NCI-H748 (cell line): ENCODE measurements around the gene ZNF500.
"Not testable (repeated sequence)": the region's sequence is repeated elsewhere in the genome, so short reads cannot be mapped to it uniquely, and the experiment has no call there.

Experiments
- DNase-seq: peaks from one replicate; lab custom pipeline; 2025; ENCODE audit not compliant: unreplicated experiment; lab: John Stamatoyannopoulos, UW

The ZNF500 gene

DNA sequence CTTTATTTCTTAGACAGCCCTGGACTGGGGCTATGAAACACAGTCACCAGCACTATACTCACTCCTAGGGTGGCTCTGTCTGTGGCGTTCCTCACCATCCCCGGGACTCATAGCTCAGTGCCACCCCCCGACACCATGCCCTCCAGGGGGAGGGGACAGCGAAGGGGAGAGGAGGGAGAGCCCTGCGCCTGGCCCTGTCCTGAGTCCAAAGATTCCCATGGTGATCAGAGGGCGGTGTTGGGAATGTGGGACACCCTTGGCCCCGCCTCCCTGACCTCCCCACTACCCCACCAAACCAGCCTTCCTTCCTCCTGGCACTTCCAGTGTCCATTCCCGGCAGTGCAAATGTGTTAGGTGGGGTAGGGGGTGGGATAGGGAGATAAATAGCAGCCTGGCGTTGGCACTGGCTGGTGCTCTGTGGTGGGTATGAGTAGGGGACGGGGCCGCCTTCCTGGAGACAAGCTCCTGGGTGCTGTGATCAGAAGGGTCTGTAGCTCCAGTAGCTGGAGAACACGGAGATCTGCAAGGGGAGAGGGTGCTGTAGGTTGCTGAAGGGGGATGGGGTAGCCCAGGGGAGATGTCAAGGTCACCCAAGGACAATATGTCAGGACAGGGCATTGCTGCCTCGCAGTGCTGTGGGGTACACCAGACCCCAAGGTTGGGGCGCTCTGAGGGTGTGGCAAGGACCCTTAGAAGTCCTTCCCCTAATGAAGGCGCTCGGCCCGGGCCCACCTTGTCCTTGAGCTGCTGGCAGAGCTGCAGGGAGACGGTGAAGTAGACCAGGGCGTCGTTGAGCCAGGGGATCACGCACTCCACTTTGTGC is 30.2 kb upstream of the ZNF500 start:
- DNase-seq: no peak

DNA sequence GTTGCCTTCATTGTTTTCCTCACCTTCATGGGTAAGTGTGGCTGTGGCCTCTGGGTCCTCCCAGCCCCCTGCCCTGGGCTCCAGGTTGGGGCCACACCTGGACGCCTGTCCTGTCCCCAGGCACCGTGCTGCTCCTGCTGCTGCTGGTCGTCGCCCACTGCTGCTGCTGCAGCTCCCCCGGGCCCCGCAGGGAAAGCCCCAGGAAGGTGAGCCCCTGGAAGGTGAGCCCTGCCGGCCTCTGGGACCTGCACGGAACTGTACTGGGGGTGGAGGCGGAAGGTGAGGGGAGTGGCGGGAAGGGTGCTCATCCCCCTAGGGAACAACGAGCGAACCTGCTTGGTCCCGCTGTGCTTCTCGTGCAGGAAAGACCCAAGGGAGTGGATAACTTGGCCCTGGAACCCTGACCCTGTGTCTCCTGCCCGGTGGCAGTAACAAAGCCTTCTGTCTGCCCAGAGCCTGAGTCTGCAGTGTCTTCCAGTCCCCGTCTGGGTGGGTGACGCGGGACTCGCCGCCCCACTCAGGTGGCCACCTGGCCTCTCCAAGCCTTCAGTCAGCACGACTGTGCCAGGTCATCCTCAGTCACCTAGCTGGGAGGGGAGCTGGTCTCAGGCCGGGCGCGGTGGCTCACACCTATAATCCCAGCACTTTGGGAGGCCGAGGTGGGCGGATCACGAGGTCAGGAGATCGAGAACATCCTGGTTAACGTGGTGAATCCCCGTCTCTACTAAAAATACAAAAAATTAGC is 29.0 kb upstream of the ZNF500 start:
- DNase-seq: no peak

- DNase-seq: peak; percentile 77
These were observed 28.3 kb upstream of the ZNF500 start, which contains the start of gene SMIM22 for GRCh38 chr16:4795181-4795827. Gene SMIM22 (plus strand): TSS chr16:4795369. CDS start chr16:4795735, 366 bp downstream.

DNA sequence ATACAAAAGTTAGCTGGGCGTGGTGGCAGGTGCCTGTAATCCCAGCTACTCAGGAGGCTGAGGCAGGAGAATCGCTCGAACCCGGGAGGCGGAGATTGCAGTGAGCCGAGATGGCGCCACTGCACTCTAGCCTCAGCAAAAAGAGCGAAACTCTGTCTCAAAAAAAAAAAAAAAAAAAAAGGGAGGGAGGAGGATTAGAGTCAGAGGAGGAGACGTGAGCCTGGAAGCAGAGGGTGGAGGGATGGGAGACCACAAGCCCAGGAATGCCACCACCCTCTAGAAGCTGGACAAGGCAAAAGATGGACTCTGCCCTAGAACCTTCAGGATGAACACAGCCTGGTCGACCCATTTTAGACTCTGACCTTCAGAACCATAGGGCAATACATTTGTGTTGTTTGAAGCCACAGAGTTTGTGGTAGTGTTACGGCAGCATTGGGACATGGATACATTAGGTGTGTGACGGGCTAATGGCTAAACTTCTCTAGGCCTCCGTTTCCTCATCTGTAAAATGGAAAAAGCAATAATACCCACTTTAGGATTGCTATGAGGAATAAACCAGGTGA is 26.1 kb upstream of the ZNF500 start:
- no peak for DNase-seq

DNA sequence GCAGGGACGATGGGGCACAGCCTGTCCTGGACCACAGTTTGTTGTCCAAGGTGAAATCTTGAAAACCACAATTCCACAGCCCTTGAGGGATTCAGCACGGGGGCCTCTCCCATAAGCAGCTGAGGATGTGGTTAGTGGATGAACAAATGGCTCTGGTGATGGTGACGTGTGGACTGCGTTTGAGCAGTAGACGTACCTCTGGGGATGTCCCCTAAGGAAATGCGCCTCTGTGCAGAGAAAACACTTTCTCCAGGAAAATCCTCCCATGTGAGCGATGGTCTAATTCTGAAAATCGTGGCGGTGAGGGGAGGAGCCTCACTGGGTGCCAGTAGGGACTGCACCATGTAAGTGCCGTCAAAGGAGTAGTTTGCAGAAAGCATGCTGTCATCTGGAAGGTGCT is 23.9 kb upstream of the ZNF500 start:
- no peak for DNase-seq

DNA sequence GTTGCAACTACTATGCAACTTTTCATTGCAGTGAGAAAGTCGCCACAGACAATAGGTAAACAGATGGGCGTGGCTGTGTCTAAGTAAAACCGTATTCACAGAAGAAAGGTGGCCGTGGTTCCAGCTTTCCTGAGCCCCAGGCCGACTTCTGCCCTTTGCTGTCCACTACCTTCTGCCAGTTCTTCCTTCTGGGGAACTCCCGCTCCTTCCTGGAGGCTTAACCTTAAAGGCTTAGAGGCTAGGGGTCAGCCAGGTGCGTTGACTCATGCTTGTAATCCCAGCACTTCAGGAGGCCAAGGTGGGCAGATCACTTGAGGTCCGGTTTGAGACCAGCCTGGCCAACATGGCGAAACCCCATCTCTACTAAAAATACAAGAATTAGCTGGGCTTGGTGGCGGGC is 23.3 kb upstream of the ZNF500 start:
- DNase-seq: no peak

DNA sequence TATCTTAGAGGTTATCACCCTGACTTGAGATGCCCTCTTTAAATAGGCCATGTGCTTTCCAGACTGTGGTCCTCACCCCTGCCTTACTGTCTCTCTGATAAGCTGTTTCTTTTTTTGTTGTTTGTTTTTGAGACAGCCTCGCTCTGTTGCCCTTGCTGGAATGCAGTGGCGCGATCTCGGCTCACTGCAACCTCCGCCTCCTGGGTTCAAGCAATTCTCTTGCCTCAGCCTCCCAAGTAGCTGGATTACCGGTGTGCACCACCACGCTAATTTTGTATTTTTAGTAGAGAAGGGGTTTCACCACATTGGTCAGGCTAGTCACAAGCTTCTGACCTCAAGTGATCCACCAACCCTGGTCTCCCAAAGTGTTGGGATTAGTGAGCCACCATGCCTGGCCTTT is 21.9 kb upstream of the ZNF500 start:
- no peak for DNase-seq

DNA sequence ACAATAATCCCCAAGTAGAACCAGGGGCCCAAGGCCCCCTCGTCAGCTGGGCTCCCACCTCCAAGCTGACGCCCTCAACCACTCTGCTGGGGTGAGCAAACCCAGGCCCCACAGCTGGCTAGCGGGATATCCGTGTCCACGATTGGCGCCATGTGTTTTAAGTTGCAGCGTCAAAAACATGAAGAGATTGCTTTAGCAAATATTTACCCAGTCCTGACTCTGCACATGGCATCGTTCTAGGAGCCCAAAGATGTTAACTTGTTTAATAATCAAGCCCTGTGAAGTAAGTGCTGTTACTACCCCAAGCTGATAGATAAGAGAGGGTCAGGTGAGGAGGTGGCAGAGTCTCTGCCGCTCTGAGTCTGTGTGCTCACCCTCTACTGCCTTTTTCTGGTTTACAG is 21.5 kb upstream of the ZNF500 start:
- DNase-seq: peak; percentile 21

- DNase-seq: no peak
These were observed 20.9 kb upstream of the ZNF500 start, which contains the start of gene SEPTIN12 for GRCh38 chr16:4787627-4788482. Gene SEPTIN12 (minus strand): TSS chr16:4788345. CDS start chr16:4787645, 700 bp downstream.

DNA sequence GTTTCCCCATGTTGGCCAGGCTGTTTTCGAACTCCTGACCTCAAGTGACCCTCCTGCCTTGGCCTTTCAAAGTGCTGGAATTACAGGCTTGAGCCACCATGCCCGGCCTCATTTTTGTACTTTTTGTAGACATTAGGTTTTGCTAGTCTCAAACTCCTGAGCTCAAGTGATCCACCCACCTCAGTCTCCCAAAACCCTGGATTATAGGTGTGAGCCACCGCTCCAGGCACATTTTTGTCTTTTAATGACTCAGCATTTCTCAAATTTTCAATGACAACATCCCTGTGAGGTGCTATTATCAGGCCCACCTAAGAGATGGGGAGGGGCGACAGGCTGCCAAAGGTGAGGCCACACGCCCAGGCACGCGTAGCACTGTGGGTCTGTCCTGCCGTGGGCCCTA is 20.1 kb upstream of the ZNF500 start:
- DNase-seq: no peak

DNA sequence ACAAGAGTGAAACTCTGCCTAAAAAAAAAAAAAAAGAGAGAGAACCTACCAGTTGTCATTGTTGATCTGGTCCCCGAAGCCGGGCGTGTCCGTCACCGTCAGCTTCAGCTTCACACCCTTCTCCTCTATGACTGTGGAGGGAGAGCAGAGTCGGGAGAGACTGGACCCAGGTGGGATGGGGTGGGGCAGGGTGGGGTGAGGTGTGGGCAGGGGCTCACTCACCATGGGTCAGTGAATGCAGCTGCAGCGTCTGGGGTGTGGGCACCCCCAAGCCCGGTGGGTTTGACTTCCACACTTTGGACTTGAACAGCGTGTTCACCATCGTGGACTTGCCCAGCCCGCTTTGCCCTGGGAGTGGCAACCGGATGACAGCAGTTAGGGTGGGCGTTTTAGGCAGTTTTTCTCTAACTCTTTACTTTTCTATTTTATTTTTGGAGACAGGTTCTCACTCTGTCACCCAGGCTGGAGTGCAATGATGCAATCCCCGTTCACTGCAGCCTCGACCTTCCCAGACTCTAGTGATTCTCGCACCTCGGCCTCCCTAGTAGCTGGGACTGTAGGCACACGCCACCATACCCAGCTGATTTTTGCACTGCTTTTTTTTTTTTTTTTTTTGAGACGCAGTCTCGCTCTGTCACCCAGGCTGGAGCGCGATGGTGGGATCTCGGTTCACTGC is 18.9 kb upstream of the ZNF500 start:
- no peak for DNase-seq

GRCh38 chr16:4784444-4784987 is 17.6 kb upstream of the ZNF500 start:
- DNase-seq: not testable (repeated sequence)

- DNase-seq: no peak
These were observed 17.0 kb upstream of the ZNF500 start for GRCh38 chr16:4783951-4784336.

DNA sequence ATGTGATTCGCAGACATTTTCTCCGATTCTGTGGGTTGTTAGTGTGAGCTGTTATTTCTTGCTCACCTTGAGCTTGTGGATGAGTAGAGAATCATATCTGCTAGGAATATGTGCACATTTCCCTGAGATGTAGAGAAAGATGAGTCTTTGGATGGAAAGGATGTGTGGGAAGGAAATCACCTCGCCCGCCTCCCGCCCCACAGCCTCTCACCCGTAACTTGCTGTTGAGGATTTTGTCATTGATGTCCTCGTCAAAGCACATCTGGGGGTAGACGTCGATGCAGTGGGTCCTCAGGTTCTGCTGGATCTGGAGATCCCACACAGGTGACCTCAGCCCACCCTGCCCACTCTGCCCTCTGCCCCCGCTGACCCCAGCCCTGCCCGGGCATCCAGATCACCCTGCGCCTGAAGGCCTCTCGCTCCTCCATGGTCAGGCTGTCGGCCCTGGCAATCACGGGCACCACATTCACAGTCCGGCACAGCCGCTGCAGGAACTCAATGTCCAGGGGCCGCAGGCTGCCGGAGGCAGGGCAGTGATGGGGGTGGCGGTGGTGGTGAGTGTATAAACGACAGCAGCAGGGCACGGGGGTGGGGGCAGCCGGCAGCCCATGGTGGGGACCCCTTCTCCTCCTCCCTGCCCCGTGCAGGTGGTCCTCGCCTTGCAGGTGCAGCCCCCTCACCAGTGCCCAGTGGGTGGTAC is 16.4 kb upstream of the ZNF500 start:
- no peak for DNase-seq

DNA sequence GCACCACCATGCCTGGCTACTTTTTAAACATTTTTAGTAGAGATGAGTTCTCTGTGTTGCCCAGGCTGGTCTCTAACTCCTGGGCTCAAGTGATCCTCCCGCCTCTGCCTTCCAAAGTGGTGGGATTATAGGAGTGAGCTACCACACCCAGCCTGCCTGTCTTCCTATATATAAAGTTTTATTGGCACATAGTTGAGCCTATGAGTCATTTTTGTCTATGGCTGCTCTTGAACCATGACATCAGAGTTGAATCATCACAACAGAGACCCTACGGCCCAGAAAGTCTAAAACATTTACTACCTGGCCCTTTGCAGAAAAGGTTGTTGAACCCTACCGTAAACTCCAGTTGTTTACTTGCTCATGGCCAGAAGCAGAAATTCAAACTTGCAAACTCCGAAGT is 13.3 kb upstream of the ZNF500 start:
- no peak for DNase-seq

GRCh38 chr16:4778050-4778392 is 11.1 kb upstream of the ZNF500 start:
- DNase-seq: no peak

DNA sequence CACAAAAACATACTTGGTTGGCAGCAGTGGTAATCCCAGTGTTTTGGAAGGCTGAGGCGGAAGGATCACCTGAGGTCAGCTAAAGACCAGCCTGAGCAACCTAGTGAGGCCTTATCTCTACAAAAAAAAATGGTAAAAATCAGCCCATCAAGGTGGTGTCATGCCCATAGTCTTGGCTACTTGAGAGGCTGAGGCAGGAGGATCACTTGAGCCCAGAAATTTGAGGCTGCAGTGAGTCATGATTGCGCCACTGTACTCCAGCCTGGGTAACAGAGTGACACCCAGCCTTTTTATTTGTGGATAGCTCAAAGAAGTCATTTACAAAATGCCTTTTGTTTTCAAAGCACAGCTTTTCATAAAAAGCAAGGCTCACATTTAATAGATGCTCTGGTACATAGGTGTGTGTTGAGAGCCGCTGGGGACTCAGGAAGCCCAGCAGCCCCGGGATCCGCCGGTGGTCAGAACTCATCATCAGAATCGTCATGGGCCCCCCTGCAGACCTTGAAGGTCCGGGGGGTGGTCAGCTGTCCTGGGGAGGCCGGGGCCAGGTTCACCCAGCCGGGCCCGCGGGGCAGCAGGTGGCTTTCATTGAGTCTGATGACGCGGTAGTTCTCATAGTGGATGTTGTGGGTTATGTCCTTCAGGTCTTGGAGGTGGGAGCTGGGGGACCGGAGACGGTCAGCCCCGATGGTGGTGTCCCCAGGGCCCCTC is 10.5 kb upstream of the ZNF500 start:
- DNase-seq: no peak

- no peak for DNase-seq
These were observed 9.3 kb upstream of the ZNF500 start for GRCh38 chr16:4776141-4776705.
